Endothelial cell (in vitro differentiated cells): ENCODE results near the gene STAT4. TPM values are rescaled to one million over a fixed set of nuclear protein-coding genes. Genes with fewer than 3 reads are reported as not detected.

Source experiments
- DNase-seq: peaks from one replicate; pipeline ENCODE4 v3.0.0; 2021; ENCODE audit warnings: low spot score
- H3K27ac Mint-ChIP-seq: one replicate; pipeline ENCODE4 v1.8.0; 2021; ENCODE audit warnings: mixed read lengths, inconsistent platforms; ENCODE audit not compliant: unreplicated experiment
- H3K27me3 Mint-ChIP-seq: one replicate; pipeline ENCODE4 v1.8.0; 2021; ENCODE audit warnings: mild to moderate bottlenecking, moderate library complexity, mixed read lengths, inconsistent platforms; ENCODE audit not compliant: unreplicated experiment
- H3K36me3 Mint-ChIP-seq: one replicate; pipeline ENCODE4 v1.8.0; 2021; ENCODE audit warnings: mild to moderate bottlenecking, low read depth, mixed read lengths, inconsistent platforms; ENCODE audit not compliant: unreplicated experiment
- H3K4me1 Mint-ChIP-seq: one replicate; pipeline ENCODE4 v1.8.0; 2021; ENCODE audit warnings: mild to moderate bottlenecking, mixed read lengths, inconsistent platforms; ENCODE audit not compliant: unreplicated experiment
- H3K4me3 Mint-ChIP-seq: one replicate; pipeline ENCODE4 v1.8.0; 2021; ENCODE audit warnings: mild to moderate bottlenecking, mixed read lengths, inconsistent platforms; ENCODE audit not compliant: unreplicated experiment
- H3K9me3 Mint-ChIP-seq: one replicate; pipeline ENCODE4 v1.8.0; 2021; ENCODE audit warnings: mixed read lengths, inconsistent platforms; ENCODE audit not compliant: unreplicated experiment
- total RNA-seq: library from RNA; stranded (reverse); fragmentation: NEBNext Ultra II Directional; extraction: Animal tissue kit (Norgen Biotek cat#: 25700); gene quantifications from one replicate; pipeline ENCODE4 v1.2.1, GENCODE V29; 2021; ENCODE audit not compliant: unreplicated experiment
- TF ChIP-seq, protein P1 (sequence below): fragments of 200-600 bp; sonication (generic); IDR thresholded peaks from one replicate; pipeline ENCODE4 v1.5.0; 2021; ENCODE audit warnings: antibody characterized with exemption; ENCODE audit not compliant: unreplicated experiment

Gene STAT4
- total RNA-seq, 1 donor from 2014 or later: 1.1 TPM

DNA sequence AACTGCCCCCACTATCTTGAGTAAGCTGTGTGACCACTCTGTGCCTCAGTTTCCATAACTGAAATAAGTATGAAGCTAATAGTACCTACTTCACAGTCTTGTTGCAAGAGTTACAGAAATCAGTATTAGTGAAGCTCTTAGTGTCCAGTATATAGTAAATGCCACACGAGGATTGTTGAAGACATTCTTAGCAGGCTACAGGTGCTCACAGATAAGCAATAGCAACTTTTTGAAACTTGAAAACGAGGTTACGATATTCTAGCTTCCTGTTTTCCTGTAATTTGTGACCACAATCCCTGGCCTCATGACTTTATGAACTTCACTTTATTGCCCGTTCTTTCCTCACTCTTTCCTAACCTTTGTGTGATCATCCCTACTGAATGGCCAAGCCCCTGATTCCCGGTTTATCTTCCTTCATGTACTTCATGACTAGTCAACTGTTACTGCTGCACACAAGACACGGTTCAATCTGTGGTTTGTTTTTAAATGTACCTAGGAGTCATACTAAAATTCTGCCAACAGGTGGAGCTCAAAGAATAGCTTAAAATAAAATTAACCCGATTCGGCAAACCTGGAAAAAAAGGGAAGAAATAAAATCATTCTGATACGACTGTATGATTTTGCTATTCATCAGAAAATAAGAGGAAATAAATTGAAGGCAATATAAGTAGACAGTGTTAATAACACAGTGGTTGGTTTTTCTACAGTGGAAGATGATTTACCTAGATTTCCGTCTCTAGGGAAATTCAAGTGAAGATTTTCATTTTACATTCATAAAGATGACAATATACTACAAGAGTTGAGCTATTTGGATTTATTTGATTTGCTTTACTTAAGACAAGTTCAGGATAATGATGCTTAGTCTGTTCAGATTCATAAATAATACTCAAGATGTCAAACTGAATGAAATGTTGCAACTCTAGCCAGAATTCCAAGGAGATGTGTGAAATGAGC lies 98.7 kb downstream of the STAT4 start:
- peak; percentile 39 for DNase-seq
- no peak overlapping the region for H3K27ac Mint-ChIP-seq
- H3K4me3 Mint-ChIP-seq: no peak overlapping the region
- TF ChIP-seq, protein P1, sequence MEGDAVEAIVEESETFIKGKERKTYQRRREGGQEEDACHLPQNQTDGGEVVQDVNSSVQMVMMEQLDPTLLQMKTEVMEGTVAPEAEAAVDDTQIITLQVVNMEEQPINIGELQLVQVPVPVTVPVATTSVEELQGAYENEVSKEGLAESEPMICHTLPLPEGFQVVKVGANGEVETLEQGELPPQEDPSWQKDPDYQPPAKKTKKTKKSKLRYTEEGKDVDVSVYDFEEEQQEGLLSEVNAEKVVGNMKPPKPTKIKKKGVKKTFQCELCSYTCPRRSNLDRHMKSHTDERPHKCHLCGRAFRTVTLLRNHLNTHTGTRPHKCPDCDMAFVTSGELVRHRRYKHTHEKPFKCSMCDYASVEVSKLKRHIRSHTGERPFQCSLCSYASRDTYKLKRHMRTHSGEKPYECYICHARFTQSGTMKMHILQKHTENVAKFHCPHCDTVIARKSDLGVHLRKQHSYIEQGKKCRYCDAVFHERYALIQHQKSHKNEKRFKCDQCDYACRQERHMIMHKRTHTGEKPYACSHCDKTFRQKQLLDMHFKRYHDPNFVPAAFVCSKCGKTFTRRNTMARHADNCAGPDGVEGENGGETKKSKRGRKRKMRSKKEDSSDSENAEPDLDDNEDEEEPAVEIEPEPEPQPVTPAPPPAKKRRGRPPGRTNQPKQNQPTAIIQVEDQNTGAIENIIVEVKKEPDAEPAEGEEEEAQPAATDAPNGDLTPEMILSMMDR: peak; percentile 78
- H3K4me1 Mint-ChIP-seq: peaks cover 27% of the 10 kb centered on the region
- H3K36me3 Mint-ChIP-seq: no peaks in the 10 kb centered on the region
- no peaks in the 10 kb centered on the region for H3K27me3 Mint-ChIP-seq
- no peaks in the 10 kb centered on the region for H3K9me3 Mint-ChIP-seq

DNA sequence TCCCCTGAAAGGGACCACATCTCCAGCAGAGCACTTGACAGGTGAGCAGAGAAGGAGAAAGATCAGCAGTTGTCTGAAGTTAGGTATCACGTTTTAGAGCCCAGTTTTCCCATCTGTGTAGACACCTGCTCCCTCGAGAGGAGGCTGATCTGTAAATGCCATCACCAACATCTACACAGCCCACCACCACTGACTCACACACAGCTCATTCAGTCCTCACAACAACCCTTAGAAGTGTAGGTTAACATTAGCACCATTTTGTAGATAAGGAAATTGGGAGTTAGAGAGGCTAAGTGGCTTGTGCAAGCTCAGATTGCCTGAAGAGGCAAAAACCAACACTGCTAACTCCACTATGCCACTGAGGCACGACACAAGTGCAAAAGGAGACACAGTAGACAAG lies 99.6 kb downstream of the STAT4 start:
- no peak overlapping the region for H3K4me3 Mint-ChIP-seq
- no peaks in the 10 kb centered on the region for H3K9me3 Mint-ChIP-seq
- H3K27ac Mint-ChIP-seq: no peak overlapping the region
- DNase-seq: no peak
- H3K36me3 Mint-ChIP-seq: no peaks in the 10 kb centered on the region
- H3K27me3 Mint-ChIP-seq: peaks cover 2% of the 10 kb centered on the region
- TF ChIP-seq, protein P1: no peak
- H3K4me1 Mint-ChIP-seq: peaks cover 25% of the 10 kb centered on the region

DNA sequence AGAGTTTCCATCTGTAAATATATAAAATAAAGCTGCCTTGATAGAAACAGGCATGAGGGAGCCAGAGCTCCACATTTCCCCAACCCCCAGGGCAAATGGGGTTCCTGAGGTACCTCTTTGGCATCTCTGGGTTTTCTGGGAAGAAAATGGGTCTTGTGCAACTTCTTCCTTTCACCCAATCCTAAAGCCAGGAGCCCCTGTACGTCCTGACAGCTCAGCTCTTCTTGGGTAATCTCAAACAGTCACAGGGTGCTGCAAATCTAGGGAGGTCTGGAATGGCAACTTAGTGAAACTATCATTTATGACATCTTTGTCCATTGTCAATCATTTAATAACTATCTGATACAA lies 100.2 kb downstream of the STAT4 start:
- no peak overlapping the region for H3K4me3 Mint-ChIP-seq
- H3K27ac Mint-ChIP-seq: no peak overlapping the region
- peaks cover 2% of the 10 kb centered on the region for H3K27me3 Mint-ChIP-seq

DNA sequence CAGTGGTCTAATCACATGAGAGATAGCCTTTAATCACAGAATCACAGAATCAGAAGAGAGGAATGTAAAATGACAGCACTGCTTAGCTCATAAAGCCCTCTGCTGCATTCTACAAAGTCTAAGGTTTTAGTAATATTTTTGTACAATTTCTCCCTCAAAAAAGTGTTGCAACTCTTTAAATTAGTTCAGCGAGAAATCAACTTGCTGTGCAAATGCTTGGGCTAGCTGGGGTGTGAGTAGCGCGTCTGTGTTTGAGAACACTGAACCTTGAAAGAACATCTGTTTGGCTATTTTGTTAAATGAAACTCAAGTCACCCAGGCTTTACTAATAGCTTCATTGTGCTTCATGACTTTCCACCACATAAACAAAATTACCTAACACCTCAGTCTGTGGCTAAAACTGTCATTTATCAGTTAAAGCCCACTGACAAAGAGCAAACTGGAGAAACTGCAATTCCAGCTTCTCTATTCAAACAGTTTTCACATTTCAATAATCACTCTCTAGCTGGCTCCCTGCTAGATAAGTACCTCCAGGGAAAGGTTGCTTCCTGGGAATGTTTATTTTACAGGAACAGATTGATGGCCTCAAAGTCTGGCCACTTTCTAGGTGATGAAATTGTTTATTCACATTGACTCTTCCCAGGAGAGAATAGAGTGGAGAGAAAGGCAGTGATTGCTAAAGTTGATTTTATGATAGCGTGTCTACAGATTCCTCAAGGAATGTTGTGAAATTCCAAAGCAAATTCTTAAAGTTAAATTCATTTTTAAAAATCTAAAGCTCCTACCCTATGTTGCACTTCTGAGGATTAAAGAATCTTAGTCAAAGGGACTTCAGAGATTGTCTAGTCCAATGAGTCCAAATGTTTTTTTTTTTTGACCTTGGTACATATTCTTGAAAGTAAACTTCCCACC lies 100.8 kb downstream of the STAT4 start:
- H3K27ac Mint-ChIP-seq: peak overlapping the region; percentile 44
- H3K4me1 Mint-ChIP-seq: peaks cover 26% of the 10 kb centered on the region
- H3K36me3 Mint-ChIP-seq: no peaks in the 10 kb centered on the region
- no peak overlapping the region for H3K4me3 Mint-ChIP-seq
- TF ChIP-seq, protein P1: no peak
- peaks cover 2% of the 10 kb centered on the region for H3K27me3 Mint-ChIP-seq
- no peak for DNase-seq
- no peaks in the 10 kb centered on the region for H3K9me3 Mint-ChIP-seq

More for the DNA sequence above, 100.2 kb downstream of the STAT4 start:
- Mint-ChIP-seq H3K36me3 (no peaks in the 10 kb centered on the region), H3K4me1 (peaks cover 23% of the 10 kb centered on the region), H3K9me3 (no peaks in the 10 kb centered on the region)
- TF ChIP-seq, protein P1: no peak
- DNase-seq: no peak
